ENCODE measurements around the gene PSAT1. TPM values are rescaled to one million over a fixed set of nuclear protein-coding genes. Genes with fewer than 3 reads are reported as not detected.

Gene PSAT1
- total RNA-seq, 2 donors from 2014 or later: 1.6 to 1.9 TPM

- Histone ChIP-seq H3K27me3 (replicated peaks; ENCODE audit: insufficient read depth) (no peaks in the 10 kb centered on the region), H3K4me3 (no peak overlapping the region), H3K9me3 (no peaks in the 10 kb centered on the region), H3K27ac (no peak overlapping the region), H3K36me3 (no peaks in the 10 kb centered on the region), H3K4me1 (ENCODE audit: control insufficient read depth in 1 of 2, low read depth in 2 of 2) (peaks cover 7 to 14% of the 10 kb centered on the region in 2 donors)
- ATAC-seq (ENCODE audit: insufficient number of reproducible peaks, low FRiP score, low read depth): no peak
- DNase-seq (ENCODE audit: low spot score): no peak
- no peak for TF ChIP-seq CTCF (IDR thresholded peaks at IDR 0.05)
Measured at GRCh38 chr9:78301466-78301865, 4.5 kb downstream of the PSAT1 start.

- Histone ChIP-seq H3K4me1 (ENCODE audit: control insufficient read depth in 1 of 2, low read depth in 2 of 2) (no peaks in the 10 kb centered on the region), H3K4me3 (no peak overlapping the region), H3K36me3 (no peaks in the 10 kb centered on the region), H3K27ac (no peak overlapping the region), H3K9me3 (no peaks in the 10 kb centered on the region), H3K27me3 (replicated peaks; ENCODE audit: insufficient read depth) (no peaks in the 10 kb centered on the region)
- no peak for ATAC-seq (ENCODE audit: insufficient number of reproducible peaks, low FRiP score, low read depth)
- no peak for DNase-seq (ENCODE audit: low spot score)
- TF ChIP-seq CTCF (IDR thresholded peaks at IDR 0.05): no peak
Measured at GRCh38 chr9:78303377-78304062, 6.6 kb downstream of the PSAT1 start.

GRCh38 chr9:78304357-78304756, 7.4 kb downstream of the PSAT1 start:
- DNase-seq (ENCODE audit: low spot score) (no peak), ATAC-seq (ENCODE audit: insufficient number of reproducible peaks, low FRiP score, low read depth) (no peak)
- Histone ChIP-seq H3K4me1 (ENCODE audit: control insufficient read depth in 1 of 2, low read depth in 2 of 2) (no peaks in the 10 kb centered on the region), H3K9me3 (no peaks in the 10 kb centered on the region), H3K27me3 (replicated peaks; ENCODE audit: insufficient read depth) (no peaks in the 10 kb centered on the region), H3K27ac (no peak overlapping the region), H3K4me3 (no peak overlapping the region), H3K36me3 (no peaks in the 10 kb centered on the region)
- TF ChIP-seq CTCF (IDR thresholded peaks at IDR 0.05): no peak

GRCh38 chr9:78306222-78307076, 9.5 kb downstream of the PSAT1 start:
- Histone ChIP-seq H3K36me3 (no peaks in the 10 kb centered on the region), H3K4me3 (no peak overlapping the region), H3K9me3 (no peaks in the 10 kb centered on the region), H3K27me3 (replicated peaks; ENCODE audit: insufficient read depth) (no peaks in the 10 kb centered on the region), H3K27ac (no peak overlapping the region), H3K4me1 (ENCODE audit: control insufficient read depth in 1 of 2, low read depth in 2 of 2) (no peaks in the 10 kb centered on the region)
- DNase-seq (ENCODE audit: low spot score) (no peak), ATAC-seq (ENCODE audit: insufficient number of reproducible peaks, low FRiP score, low read depth) (no peak)
- TF ChIP-seq CTCF (IDR thresholded peaks at IDR 0.05): no peak

GRCh38 chr9:78307360-78307759, 10.4 kb downstream of the PSAT1 start:
- no peak for TF ChIP-seq CTCF (IDR thresholded peaks at IDR 0.05)
- DNase-seq (ENCODE audit: low spot score): no peak
- Histone ChIP-seq H3K27ac (no peak overlapping the region), H3K4me1 (ENCODE audit: control insufficient read depth in 1 of 2, low read depth in 2 of 2) (no peaks in the 10 kb centered on the region), H3K9me3 (no peaks in the 10 kb centered on the region), H3K27me3 (replicated peaks; ENCODE audit: insufficient read depth) (no peaks in the 10 kb centered on the region), H3K36me3 (no peaks in the 10 kb centered on the region), H3K4me3 (no peak overlapping the region)
- no peak for ATAC-seq (ENCODE audit: insufficient number of reproducible peaks, low FRiP score, low read depth)

Measured in thoracic aorta (tissue), 2 donors.